HK-2 (cell line): Measurements from ENCODE around the gene PTTG2.
"Not testable (repeated sequence)": the region's sequence is repeated elsewhere in the genome, so short reads cannot be mapped to it uniquely, and the experiment has no call there.

Experiments used
- DNase-seq: peaks from one replicate; pipeline ENCODE4 v3.0.0-alpha.2; 2018; ENCODE audit not compliant: unreplicated experiment

Gene PTTG2

GRCh38 chr4:37956941-37957340 lies 3.3 kb upstream of the PTTG2 start:
- no peak for DNase-seq

GRCh38 chr4:37958932-37959331 lies 1.3 kb upstream of the PTTG2 start:
- DNase-seq: no peak

GRCh38 chr4:37960679-37961450 lies 667 bp downstream of the PTTG2 start:
- no peak for DNase-seq

- DNase-seq: no peak
These were observed 4.7 kb downstream of the PTTG2 start for GRCh38 chr4:37964734-37965457.

- DNase-seq: no peak
These were observed 5.8 kb downstream of the PTTG2 start for GRCh38 chr4:37966044-37966443.

GRCh38 chr4:37967736-37968135 lies 7.5 kb downstream of the PTTG2 start:
- no peak for DNase-seq

- no peak for DNase-seq
These were observed 8.5 kb downstream of the PTTG2 start for GRCh38 chr4:37968747-37969146.

- DNase-seq: peak; percentile 49
These were observed 10.5 kb downstream of the PTTG2 start for GRCh38 chr4:37970702-37971101.

- no peak for DNase-seq
These were observed 11.0 kb downstream of the PTTG2 start for GRCh38 chr4:37971202-37971601.

- DNase-seq: no peak
These were observed 13.2 kb downstream of the PTTG2 start for GRCh38 chr4:37973441-37973840.

GRCh38 chr4:37975321-37975822 lies 15.2 kb downstream of the PTTG2 start:
- DNase-seq: not testable (repeated sequence)

- DNase-seq: no peak
These were observed 16.3 kb downstream of the PTTG2 start for GRCh38 chr4:37976507-37976906.

- peak; percentile 84 for DNase-seq
These were observed 16.8 kb downstream of the PTTG2 start for GRCh38 chr4:37976991-37977470.

GRCh38 chr4:37977471-37978247 lies 17.5 kb downstream of the PTTG2 start:
- peak; percentile 72 for DNase-seq

GRCh38 chr4:37978248-37978924 lies 18.2 kb downstream of the PTTG2 start:
- peak; percentile 29 for DNase-seq

GRCh38 chr4:37980246-37980645 lies 20.0 kb downstream of the PTTG2 start:
- DNase-seq: no peak

GRCh38 chr4:37981425-37981824 lies 21.2 kb downstream of the PTTG2 start:
- DNase-seq: no peak

GRCh38 chr4:37981844-37982720 lies 21.9 kb downstream of the PTTG2 start:
- no peak for DNase-seq

GRCh38 chr4:37982736-37983135 lies 22.5 kb downstream of the PTTG2 start:
- DNase-seq: no peak

GRCh38 chr4:37983951-37984350 lies 23.8 kb downstream of the PTTG2 start:
- DNase-seq: no peak
